Activated CD4-positive, alpha-beta T cell treated with anti-CD3 and anti-CD28 coated beads for 36 hours (primary cell): ENCODE measurements around the gene OR6C76. TPM values are rescaled to one million over a fixed set of nuclear protein-coding genes. Genes with fewer than 3 reads are reported as not detected.
"Not testable (repeated sequence)": the region's sequence is repeated elsewhere in the genome, so short reads cannot be mapped to it uniquely, and the experiment has no call there.

Source experiments
- ATAC-seq: fragments of 200-7000 bp; cut with Tn5 transposase; one replicate; pipeline ENCODE4 v1.10.0; 2021; ENCODE audit warnings: mild to moderate bottlenecking, moderate library complexity
- CTCF ChIA-PET: fragments of 350-600 bp; sonication (Branson Sonifier 250); formaldehyde crosslinking; loops from one replicate; lab custom pipeline; 2021; ENCODE audit warnings: antibody characterized with exemption; lab: Charles Lee
- POLR2A ChIA-PET: fragments of 350-600 bp; sonication (Branson Sonifier 250); formaldehyde crosslinking; loops from one replicate; lab custom pipeline; 2021; ENCODE audit warnings: antibody characterized with exemption, inconsistent platforms; lab: Charles Lee
- DNase-seq: peaks from one replicate; pipeline ENCODE4 v3.0.0-alpha.2; 2020
- H3K27ac Mint-ChIP-seq: one replicate; pipeline ENCODE4 v1.8.0; 2021; ENCODE audit warnings: mixed read lengths
- H3K27me3 Mint-ChIP-seq: one replicate; pipeline ENCODE4 v1.8.0; 2021; ENCODE audit warnings: mixed read lengths
- H3K36me3 Mint-ChIP-seq: one replicate; pipeline ENCODE4 v1.8.0; 2021; ENCODE audit warnings: low read depth, mixed read lengths
- H3K4me1 Mint-ChIP-seq: one replicate; pipeline ENCODE4 v1.8.0; 2021; ENCODE audit warnings: mixed read lengths
- H3K4me3 Mint-ChIP-seq: one replicate; pipeline ENCODE4 v1.8.0; 2021; ENCODE audit warnings: mild to moderate bottlenecking, moderate library complexity, mixed read lengths
- H3K9me3 Mint-ChIP-seq: one replicate; pipeline ENCODE4 v1.8.0; 2021; ENCODE audit warnings: low read depth, mixed read lengths
- intact Hi-C, 2 experiments: fragments of 100-400 bp; cut with DNase I in 1 of 2; cut with micrococcal nuclease in 1 of 2; formaldehyde crosslinking; loops; one replicate each; pipeline versions ENCODE4 v1.14.2 to v1.15.1; 2022 to 2024; cut with DNase I, micrococcal nuclease
- total RNA-seq, 2 experiments: library from RNA; stranded (reverse); gene quantifications; one replicate each; pipeline ENCODE4 v1.2.3, GENCODE V29; 2021

The OR6C76 gene
- total RNA-seq: not detected

DNA sequence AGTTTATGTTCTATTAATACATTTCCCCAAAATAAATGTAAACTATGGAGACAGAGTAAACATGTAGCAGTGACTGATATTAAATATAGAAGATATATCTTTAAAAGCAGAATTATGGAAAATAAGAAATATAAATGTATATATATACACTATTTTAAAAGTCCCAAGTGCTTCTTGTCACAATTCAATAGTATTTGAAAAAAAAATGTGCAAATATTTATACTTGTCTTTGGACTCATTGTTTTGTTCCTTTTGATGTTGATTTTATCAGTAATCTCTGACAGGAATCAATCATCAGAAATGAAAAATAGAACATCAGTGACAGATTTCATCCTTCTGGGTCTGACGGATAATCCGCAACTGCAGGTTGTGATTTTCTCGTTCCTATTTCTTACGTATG is at the start of gene OR6C76:
Gene OR6C76, plus strand, starts transcription at position 301 of the 400 bp plus-strand sequence. Its CDS starts 0 bp downstream, at position 301.
- H3K27ac Mint-ChIP-seq: no peak within 1 kb of the TSS
- ChIA-PET POLR2A (no interaction called here), CTCF (interaction anchor here (1.6 kb wide), 1 partner anchor 231 kb away, joined by 4 read pairs; no protein-coding TSS in a partner anchor)
- no peaks in the 10 kb centered on the region for H3K4me1 Mint-ChIP-seq
- DNase-seq (no peak), ATAC-seq (no peak)
- H3K27me3 Mint-ChIP-seq: peaks cover 12% of the 10 kb centered on the region
- H3K4me3 Mint-ChIP-seq: no peak within 1 kb of the TSS
- no peaks in the 10 kb centered on the region for H3K9me3 Mint-ChIP-seq
- intact Hi-C loops: no loop called here
- no peaks in the 10 kb centered on the region for H3K36me3 Mint-ChIP-seq

GRCh38 chr12:55385891-55386290 is 40.2 kb upstream of the OR6C76 start:
- Mint-ChIP-seq H3K4me1 (no peaks in the 10 kb centered on the region), H3K9me3 (no peaks in the 10 kb centered on the region), H3K27me3 (peaks cover 2% of the 10 kb centered on the region), H3K4me3 (no peak overlapping the region), H3K27ac (no peak overlapping the region), H3K36me3 (no peaks in the 10 kb centered on the region)
- intact Hi-C loops: loop anchor here in 1 of 2 experiments (10.0 kb wide), 1 partner anchor 229 kb away; no protein-coding TSS in a partner anchor
- no peak for DNase-seq
- POLR2A ChIA-PET: no interaction called here
- ATAC-seq: no peak
- CTCF ChIA-PET: no interaction called here

DNA sequence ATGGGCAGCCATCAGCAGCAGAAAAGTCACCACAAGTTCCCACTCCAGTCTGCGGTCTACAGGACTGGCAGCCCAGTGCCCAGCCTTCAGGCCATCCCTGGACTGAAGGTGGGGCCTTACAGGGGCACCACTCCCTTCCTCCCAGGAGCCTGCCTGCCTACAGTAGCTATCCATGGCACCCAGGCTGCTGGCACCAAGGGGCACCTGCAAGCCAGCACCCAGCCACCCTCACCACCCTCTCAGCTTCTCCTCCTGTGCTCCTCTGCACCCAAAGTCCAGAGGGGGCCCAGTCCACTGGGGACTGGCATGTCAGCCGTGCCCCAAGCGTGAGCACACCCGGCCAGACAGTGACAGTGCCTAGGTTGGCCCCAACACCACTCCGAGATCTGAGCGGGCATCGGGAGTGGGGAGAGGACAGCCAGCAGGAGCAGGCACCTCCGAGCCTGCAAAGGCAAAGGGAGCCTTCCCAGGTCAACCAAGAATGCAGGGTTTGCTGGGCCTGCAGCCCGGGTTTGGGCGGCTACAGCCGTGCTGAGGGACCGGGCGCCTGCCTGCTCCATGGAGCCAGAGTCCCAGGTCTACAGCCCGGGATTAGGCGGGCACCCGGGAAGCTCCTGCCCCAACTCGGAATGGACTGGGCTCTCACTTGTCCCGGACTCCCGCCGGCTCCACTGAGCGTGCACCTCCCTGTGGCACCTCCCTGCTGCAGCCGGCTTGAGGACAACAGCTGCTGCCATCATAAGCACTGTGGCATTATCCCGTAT is 33.8 kb upstream of the OR6C76 start:
- CTCF ChIA-PET: no interaction called here

DNA sequence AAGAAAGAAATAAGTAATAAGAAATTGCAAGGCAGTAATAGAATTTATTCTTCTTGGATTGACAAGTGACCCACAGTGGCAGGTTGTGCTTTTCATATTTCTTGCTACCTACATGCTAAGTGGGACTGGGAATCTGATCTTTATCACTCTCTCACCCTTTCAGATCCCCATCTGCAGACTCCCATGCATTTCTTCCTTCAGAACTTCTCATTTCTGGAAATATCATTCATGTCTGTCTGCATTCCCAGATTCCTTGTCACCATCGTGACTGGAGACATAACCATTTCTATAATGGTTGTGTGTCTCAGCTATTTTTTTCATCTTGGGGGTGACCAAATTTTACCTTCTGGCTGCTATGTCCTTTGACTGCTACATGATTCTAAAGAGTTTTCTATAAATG is 29.7 kb upstream of the OR6C76 start:
- no peaks in the 10 kb centered on the region for H3K9me3 Mint-ChIP-seq
- H3K4me1 Mint-ChIP-seq: no peaks in the 10 kb centered on the region
- no peak for DNase-seq
- H3K36me3 Mint-ChIP-seq: no peaks in the 10 kb centered on the region
- H3K27me3 Mint-ChIP-seq: peaks cover 13% of the 10 kb centered on the region
- no peak overlapping the region for H3K4me3 Mint-ChIP-seq
- no peak for ATAC-seq
- ChIA-PET POLR2A (no interaction called here), CTCF (interaction anchor here (1.2 kb wide), 1 partner anchor 261 kb away, joined by 3 read pairs; no protein-coding TSS in a partner anchor)
- H3K27ac Mint-ChIP-seq: no peak overlapping the region
- intact Hi-C loops: no loop called here

More for the DNA sequence above, 33.8 kb upstream of the OR6C76 start:
- Mint-ChIP-seq H3K36me3 (no peaks in the 10 kb centered on the region), H3K27ac (no peak overlapping the region), H3K9me3 (no peaks in the 10 kb centered on the region), H3K27me3 (peaks cover 4% of the 10 kb centered on the region), H3K4me1 (no peaks in the 10 kb centered on the region), H3K4me3 (no peak overlapping the region)
- POLR2A ChIA-PET: no interaction called here
- DNase-seq (no peak), ATAC-seq (no peak)
- intact Hi-C loops: no loop called here

GRCh38 chr12:55400229-55400628 is 25.8 kb upstream of the OR6C76 start, which contains the start of gene OR6C65:
OR6C65 (plus strand) TSS chr12:55400529; CDS start chr12:55400529, 0 bp downstream.
- Mint-ChIP-seq H3K9me3 (no peaks in the 10 kb centered on the region), H3K27me3 (peaks cover 16% of the 10 kb centered on the region), H3K36me3 (no peaks in the 10 kb centered on the region), H3K4me3 (no peak within 1 kb of the TSS), H3K27ac (no peak within 1 kb of the TSS), H3K4me1 (no peaks in the 10 kb centered on the region)
- no peak for DNase-seq
- ATAC-seq: no peak
- ChIA-PET POLR2A (no interaction called here), CTCF (no interaction called here)
- intact Hi-C loops: no loop called here

- POLR2A ChIA-PET: no interaction called here
- Mint-ChIP-seq H3K4me3 (no peak overlapping the region), H3K9me3 (peaks cover 2% of the 10 kb centered on the region), H3K36me3 (no peaks in the 10 kb centered on the region), H3K4me1 (no peaks in the 10 kb centered on the region), H3K27ac (no peak overlapping the region), H3K27me3 (peaks cover 10% of the 10 kb centered on the region)
- CTCF ChIA-PET: no interaction called here
- no peak for DNase-seq
- ATAC-seq: no peak
- intact Hi-C loops: no loop called here
Observed at GRCh38 chr12:55407866-55408265, 18.2 kb upstream of the OR6C76 start.

- H3K36me3 Mint-ChIP-seq, H3K9me3 Mint-ChIP-seq, H3K4me3 Mint-ChIP-seq, DNase-seq, H3K4me1 Mint-ChIP-seq, H3K27ac Mint-ChIP-seq, ATAC-seq, CTCF ChIA-PET, POLR2A ChIA-PET, intact Hi-C loops: not testable (repeated sequence)
- H3K27me3 Mint-ChIP-seq: peaks cover 11% of the 10 kb centered on the region
Observed at GRCh38 chr12:55409133-55409532, 16.9 kb upstream of the OR6C76 start.

- ATAC-seq, DNase-seq, H3K27ac Mint-ChIP-seq, intact Hi-C loops, H3K4me1 Mint-ChIP-seq, H3K4me3 Mint-ChIP-seq, H3K9me3 Mint-ChIP-seq, H3K36me3 Mint-ChIP-seq, CTCF ChIA-PET, POLR2A ChIA-PET: not testable (repeated sequence)
- peaks cover 29% of the 10 kb centered on the region for H3K27me3 Mint-ChIP-seq
Observed at GRCh38 chr12:55412138-55412537, 13.9 kb upstream of the OR6C76 start.

DNA sequence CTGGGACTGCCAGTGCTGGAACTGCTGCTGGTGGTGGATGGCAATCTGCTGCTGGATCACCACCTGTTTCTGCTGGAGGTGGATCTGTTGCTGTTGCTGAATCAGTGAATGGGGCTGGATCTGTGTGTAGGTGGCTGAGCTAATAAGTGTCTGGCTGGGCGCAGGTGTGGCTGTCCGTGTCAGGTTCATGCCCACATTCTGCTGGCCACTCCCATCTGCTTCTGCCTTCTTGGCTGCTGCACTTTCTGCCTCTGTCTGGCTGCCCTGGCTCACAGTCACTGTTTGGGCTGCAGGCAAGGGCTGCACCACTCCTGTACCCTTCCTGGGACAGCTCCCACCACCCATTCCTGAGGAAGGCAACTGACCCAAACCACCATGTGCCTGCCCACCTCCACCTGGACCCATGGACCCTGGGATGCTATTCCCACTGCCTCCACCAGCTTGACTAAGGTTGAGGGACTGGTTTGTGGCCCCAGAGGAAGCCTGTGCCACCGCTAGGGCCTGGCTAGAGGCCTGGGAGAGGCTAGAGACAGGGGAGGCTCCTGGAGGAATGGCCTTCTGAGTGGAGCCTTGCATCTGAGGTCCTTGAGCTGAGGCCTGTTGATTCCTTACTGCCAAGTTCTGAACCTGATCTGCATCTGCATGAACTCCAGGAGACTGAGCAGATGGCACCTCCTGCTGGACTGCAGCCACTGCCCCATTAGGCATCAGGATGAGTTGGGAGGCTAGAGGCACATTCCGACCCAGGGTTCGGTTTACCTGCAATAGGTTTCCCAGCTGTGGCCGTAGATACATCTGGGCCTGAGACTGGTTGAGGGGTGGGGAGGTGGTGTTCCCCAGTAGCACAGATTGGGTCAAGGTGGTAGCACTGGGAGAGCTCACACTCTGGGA is 12.3 kb upstream of the OR6C76 start:
- H3K27me3 Mint-ChIP-seq: peaks cover 38% of the 10 kb centered on the region
- H3K27ac Mint-ChIP-seq, intact Hi-C loops, H3K4me3 Mint-ChIP-seq, H3K9me3 Mint-ChIP-seq, DNase-seq, H3K4me1 Mint-ChIP-seq, POLR2A ChIA-PET, CTCF ChIA-PET, H3K36me3 Mint-ChIP-seq, ATAC-seq: not testable (repeated sequence)

GRCh38 chr12:55414396-55414823 is 11.6 kb upstream of the OR6C76 start:
- H3K27ac Mint-ChIP-seq, POLR2A ChIA-PET, intact Hi-C loops, H3K4me1 Mint-ChIP-seq, H3K4me3 Mint-ChIP-seq, H3K36me3 Mint-ChIP-seq, CTCF ChIA-PET, H3K9me3 Mint-ChIP-seq, ATAC-seq, DNase-seq: not testable (repeated sequence)
- H3K27me3 Mint-ChIP-seq: peaks cover 42% of the 10 kb centered on the region

GRCh38 chr12:55414889-55415288 is 11.2 kb upstream of the OR6C76 start:
- not testable (repeated sequence) for H3K9me3 Mint-ChIP-seq

More at GRCh38 chr12:55414889-55415288, 11.2 kb upstream of the OR6C76 start:
- intact Hi-C loops, DNase-seq, POLR2A ChIA-PET, CTCF ChIA-PET, H3K27ac Mint-ChIP-seq, H3K36me3 Mint-ChIP-seq, H3K4me1 Mint-ChIP-seq, H3K4me3 Mint-ChIP-seq: not testable (repeated sequence)
- H3K27me3 Mint-ChIP-seq: peaks cover 45% of the 10 kb centered on the region
- ATAC-seq: peak; percentile 80
